HG02623 (cell line): Measurements from ENCODE around the gene SDR42E2.
"Not testable (repeated sequence)": the region's sequence is repeated elsewhere in the genome, so short reads cannot be mapped to it uniquely, and the experiment has no call there.

ENCODE experiments used
- ATAC-seq: cut with Tn5 transposase; IDR thresholded peaks from one replicate; pipeline ENCODE4 v1.9.1; 2021; ENCODE audit warnings: moderate library complexity; ENCODE audit not compliant: unreplicated experiment

The SDR42E2 gene

DNA sequence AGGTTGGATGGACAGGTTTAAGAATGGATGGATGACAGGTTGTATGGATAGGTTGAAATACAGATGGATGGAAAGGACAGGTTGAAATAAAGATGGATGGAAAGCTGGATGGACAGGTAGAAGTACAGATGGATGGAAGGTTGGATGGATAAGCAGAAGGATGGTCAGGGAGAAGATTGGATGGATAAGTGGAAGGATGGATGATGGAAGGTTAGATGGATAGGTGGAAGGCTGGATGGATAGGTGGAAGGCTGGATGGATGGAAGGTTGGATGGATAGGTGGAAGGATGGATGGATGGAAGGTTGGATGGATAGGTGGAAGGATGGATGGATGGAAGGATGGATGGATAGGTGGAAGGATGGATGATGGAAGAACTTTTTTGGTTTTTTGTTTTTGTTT lies 905 bp upstream of the SDR42E2 start:
- no peak for ATAC-seq

DNA sequence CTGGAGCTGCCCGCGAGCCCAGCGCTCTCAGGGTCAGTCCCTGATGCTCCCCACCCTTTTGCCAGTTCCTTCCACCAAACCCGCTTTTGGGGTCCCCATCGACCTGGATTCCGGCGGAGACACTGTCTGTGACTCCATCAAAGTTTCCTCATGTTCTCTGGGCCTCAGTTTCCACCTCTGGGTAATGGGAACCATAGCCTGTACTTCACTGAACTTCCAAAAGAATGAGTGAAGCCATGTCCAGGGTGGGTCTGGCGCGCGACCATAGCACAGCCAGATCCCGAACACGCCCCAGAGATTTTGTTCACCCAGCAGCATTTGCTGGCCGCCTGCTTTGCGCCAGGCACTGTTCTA lies 327 bp downstream of the SDR42E2 start:
- no peak for ATAC-seq

GRCh38 chr16:22163806-22164205 lies 1.5 kb downstream of the SDR42E2 start:
- ATAC-seq: no peak

- no peak for ATAC-seq
These were observed 2.2 kb downstream of the SDR42E2 start for GRCh38 chr16:22164482-22164881.

GRCh38 chr16:22165508-22166285 lies 3.4 kb downstream of the SDR42E2 start:
- ATAC-seq: no peak

DNA sequence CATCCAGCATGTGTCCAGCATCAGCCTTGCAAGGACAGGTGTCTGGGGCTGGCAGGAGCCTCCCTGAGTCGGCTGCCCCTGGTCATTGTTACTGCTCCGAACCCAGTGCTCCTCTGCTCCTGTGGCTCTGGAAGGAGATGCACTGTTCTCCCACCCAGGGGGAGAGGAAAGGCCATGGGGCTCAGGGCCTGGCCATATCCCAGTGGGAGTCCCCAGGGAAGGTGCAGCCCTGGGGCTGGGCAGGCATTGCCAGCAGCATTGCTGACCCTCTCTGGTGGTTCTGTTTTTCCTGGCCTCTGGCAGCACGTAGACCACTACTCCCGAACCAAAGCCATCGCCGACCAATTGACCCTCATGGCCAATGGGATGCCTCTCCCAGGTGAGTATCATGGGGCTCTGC lies 9.6 kb downstream of the SDR42E2 start:
- no peak for ATAC-seq

- ATAC-seq: not testable (repeated sequence)
These were observed 10.3 kb downstream of the SDR42E2 start for GRCh38 chr16:22172642-22173041.

GRCh38 chr16:22174642-22175041 lies 12.3 kb downstream of the SDR42E2 start:
- ATAC-seq: no peak

DNA sequence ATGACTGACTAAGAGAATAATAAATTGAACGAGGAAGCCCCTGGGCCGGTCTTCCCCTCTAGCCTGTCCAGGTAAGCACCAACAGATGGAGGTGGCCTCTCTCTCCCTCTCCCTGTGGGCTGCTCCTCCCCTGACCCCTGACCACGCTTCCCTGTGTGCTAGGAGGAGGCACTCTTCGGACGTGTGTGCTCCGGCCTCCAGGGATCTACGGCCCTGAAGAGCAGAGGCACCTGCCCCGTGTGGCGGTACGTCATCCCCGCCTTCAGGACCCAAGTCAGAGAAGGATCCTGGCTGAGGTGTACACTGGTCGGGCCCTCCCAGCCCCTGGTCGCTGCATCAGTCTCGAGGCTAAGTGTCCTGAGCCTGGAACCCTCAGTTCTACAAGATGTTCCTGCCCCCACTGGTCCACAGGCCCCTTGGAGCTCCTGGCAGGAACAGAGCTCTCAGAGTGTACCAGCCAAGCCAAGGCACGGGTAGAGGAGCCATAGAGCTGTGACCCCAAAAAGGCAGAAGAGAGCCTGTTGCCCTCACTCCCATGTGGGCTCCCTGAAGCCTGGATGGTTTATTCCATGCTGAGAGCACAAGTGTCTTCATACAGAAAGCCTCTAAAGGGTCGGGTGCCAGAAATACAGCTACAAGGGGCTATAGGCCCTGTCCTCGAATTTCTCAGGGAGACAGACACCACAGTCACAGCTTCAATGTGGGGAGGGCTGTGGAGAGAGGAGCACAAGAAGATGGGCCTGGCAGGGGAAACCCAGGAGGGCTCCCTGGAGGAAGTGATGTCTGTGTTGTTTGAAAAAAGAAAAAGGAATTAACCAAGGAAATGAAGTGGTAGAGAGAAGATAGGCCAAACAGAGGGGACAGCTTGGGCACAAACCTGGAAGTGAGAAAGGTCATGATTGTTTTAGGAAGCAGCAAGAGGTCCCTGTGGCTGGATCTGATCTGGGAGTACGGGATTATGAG lies 15.9 kb downstream of the SDR42E2 start:
- ATAC-seq: no peak

GRCh38 chr16:22181426-22181825 lies 19.1 kb downstream of the SDR42E2 start:
- ATAC-seq: no peak

DNA sequence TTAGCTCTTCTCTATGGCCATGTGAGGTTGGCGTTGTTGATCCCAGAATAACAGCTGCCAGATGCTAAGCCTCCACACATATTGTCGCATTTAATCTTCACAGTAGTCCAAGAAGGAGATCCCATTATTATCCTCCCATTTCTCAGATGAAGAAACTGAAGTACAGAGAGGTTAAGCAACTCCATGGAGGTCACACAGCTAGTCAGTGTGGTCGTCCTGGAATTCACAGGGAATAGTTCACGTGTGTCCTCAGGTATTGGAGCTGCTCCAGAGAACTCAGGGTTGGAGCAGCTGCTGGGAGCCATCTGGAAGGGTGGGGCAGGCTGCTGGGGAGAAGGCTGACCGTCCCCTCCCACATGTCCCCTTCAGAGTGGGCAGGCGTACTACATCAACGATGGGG lies 19.5 kb downstream of the SDR42E2 start:
- ATAC-seq: no peak

DNA sequence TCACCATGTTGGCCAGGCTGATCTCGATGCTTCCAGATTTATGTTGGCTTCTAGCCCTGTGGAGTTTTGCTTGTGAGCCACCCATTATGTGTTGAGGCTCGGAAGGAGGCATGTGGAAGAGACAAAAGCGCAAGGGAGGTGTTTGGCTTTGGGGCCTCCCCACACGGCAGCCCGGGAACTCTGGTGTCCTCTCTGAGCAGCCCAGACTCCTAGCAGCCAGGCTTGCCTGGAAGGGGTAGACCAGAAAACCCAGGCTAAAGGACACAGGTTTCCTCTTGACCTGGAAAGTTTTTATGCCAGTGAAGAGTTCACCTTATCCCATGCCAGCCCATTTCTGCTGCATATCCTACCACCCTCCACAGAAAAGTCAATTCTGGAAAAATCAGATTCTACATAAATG lies 21.0 kb downstream of the SDR42E2 start:
- no peak for ATAC-seq

GRCh38 chr16:22183901-22184614 lies 21.8 kb downstream of the SDR42E2 start:
- ATAC-seq: no peak

DNA sequence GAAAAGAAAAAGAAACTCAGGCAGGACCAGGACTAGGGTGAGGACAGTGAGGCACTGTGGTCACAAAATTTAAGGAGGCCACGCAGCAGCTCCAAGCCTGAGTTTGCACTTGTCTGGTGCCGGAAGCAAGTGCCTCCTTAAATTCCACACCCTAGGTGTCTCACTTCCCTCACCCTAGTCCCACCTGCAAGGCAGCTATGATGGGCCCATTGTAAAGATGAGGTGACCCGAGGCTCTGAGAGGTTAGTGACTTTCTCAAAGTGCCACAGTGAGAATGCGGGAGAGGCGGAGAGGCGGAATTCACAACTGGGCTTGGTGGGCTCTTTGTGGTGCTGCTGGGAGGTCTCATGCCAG lies 22.3 kb downstream of the SDR42E2 start:
- no peak for ATAC-seq

GRCh38 chr16:22186517-22186916 lies 24.2 kb downstream of the SDR42E2 start:
- no peak for ATAC-seq

DNA sequence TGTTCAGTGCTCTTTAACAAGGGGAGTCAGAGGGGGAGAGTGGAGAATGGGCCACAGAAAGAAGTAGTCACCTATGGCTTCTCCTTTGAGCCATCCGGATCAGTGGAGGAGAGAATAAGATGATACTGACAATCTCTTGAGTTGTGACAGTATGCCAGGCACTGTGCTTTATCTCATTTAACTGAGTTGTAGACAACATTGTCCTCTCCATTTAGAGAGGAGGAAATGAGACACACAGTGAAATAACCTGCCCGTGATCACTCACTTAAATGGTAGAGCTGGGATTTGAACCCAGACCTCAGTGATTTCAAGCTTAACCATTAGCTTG lies 25.9 kb downstream of the SDR42E2 start:
- no peak for ATAC-seq

DNA sequence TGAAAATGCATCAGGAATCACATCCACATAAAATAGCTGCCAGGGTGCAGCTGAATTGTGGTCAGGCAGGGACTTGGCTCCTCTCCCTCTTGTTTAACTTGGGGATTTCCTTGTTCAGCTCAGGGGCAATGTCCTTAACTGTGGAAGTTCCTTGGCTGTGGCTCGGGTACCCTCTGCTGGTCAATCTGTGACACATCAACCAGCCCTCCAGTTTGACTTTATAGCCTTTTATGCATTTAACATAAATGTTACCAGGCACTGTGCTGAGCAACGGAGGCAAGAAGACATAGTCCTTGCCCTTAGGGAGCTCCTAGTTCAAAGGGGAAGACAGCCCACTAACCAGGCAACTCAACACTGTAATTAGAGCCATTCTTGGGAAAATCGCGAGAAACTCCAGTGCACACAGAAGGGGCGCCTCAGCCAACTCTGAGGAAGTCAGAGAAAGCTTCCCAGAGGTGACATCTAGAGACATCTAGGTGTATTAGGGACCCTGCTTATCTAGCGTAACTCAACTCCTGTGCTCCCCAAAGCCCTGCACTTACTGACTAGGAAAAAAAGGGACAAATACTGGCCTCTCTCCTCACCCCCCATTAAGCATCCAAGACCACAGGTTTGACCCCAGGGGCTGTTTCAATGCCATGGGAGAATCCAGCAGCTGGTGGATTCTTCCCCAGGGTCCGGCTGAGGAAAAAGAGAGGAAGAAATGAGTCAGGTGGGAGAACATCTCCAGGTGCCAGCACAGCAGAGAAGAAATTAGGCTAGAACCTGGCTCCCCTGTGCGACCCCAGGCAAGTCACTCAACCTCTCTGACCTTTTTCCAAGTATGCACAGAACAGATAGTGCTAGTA lies 26.5 kb downstream of the SDR42E2 start:
- ATAC-seq: no peak

DNA sequence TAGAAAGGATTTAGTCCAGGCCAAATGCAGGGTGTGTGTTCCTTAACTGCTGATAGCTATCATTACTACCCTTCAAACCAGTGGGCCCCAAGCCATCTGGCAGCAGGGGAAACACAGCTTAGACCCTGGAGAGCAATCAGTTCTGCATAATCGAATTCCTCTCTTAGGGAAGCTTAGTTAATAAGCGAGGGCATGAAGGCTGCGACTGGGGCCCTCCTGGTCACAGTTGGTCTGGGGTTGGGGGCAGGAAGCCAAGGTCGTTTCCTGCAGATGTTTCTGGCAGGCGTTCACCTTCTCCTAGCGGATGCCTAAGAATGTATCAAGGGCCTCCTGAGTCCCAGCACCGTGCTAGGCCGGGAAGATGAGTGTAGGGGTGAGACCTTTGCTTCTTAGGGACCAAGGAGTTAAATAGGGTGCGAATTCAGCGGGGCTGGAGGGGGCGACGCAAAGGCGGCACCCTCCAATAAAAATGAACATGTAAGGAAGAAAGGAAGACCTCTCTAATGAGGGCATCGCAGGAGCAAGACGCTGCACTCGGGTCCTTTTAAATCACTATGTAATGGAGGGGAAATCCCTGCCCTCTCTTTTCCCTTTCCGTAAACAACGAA lies 27.3 kb downstream of the SDR42E2 start:
- no peak for ATAC-seq

DNA sequence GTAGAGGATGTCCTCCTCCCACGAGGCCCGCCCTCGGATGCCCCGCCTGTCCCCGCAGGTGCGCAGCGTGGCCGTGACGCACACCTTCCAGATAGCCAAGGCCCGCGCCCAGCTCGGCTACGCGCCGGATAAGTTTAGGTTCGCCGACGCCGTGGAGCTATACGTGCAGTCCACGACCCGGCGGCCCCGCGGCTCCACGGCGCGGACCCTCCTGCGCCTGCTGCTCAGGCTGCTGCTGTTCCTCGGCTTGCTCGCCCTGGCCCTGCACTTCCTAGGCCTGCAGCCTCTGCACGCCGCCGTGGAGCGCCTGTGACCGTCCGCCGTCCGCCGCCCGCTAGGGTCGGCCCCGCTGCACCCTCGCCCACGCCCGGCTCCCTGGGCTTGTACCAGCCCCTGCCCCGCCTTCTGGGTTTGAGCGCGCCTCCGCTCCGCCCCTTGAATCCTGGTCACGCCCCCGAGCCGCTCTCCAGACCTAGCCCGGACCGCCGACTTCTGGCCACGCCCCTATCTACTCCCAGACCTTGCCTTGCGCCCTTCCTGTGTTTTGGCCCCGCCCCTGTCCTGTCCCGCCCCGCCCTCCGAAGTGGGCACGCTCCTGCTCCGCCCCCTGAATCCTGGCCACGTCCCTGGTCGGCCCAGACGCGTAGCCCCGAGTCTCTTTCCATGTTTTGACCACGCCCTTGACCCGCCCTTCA lies 27.9 kb downstream of the SDR42E2 start:
- peak; percentile 49 for ATAC-seq
